ENCODE data around the gene TROAP. TPM values are rescaled to one million over a fixed set of nuclear protein-coding genes. Genes with fewer than 3 reads are reported as not detected.

Gene TROAP
- total and polyA plus RNA-seq, 9 of the 15 experiments (the other 6 are each of a cell fraction or from before 2014, with no cell fraction given), result 46.4 to 171 (median 59.8) TPM

DNA sequence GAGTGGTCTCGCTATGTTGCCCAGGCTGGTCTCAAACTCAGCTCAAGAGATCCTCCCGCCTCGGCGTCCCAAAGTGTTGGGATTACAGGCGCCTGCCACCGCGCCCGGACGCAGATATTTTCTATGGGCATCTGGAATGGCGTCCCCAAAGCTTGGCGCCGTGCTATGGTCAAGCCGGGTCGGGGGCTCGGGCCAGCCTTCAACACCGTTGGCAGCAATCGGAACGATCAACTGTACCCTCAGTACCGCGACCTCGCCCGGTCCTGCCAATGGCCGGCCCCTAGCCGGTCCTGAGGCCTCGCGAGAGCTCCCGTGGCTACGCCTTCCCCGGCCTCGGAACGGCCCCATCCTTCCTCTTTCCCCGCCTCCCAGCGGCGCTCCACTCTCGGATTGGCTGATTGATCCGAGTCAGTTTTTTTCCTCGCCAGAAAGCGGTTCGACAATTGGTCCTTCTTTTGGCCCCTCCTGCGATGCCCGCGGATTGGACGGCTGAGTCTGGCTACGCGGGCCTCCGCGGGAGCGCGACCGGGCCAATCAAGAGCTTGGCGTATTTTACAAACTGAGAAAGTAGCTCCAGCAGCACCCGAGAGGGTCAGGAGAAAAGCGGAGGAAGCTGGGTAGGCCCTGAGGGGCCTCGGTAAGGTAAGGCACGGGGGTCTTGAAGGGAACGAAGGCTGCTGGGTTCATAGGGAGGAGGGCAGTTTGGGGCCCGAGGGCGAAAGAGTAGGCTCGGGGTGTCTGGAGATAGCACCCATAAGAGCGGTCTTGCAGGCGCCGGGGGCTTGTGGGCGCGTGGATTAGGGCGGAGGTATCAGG lies at the start of gene TROAP (continued):
- TF ChIP-seq, protein P1, sequence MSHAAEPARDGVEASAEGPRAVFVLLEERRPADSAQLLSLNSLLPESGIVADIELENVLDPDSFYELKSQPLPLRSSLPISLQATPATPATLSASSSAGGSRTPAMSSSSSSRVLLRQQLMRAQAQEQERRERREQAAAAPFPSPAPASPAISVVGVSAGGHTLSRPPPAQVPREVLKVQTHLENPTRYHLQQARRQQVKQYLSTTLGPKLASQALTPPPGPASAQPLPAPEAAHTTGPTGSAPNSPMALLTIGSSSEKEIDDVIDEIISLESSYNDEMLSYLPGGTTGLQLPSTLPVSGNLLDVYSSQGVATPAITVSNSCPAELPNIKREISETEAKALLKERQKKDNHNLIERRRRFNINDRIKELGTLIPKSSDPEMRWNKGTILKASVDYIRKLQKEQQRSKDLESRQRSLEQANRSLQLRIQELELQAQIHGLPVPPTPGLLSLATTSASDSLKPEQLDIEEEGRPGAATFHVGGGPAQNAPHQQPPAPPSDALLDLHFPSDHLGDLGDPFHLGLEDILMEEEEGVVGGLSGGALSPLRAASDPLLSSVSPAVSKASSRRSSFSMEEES (CRISPR knock-in tag; IDR thresholded peaks at IDR 0.05), result no peak
- TF ChIP-seq PCBP1 (IDR thresholded peaks at IDR 0.05; ENCODE audit: low read depth, low read length, poor library complexity, severe bottlenecking) (peak; percentile 53), ZNF324 (CRISPR knock-in tag; IDR thresholded peaks at IDR 0.05) (no peak), ZNF436 (CRISPR knock-in tag; IDR thresholded peaks at IDR 0.05) (no peak), CHCHD3 (CRISPR knock-in tag; IDR thresholded peaks at IDR 0.05) (no peak), YBX1 (IDR thresholded peaks at IDR 0.05) (no peak), PRMT5 (CRISPR knock-in tag; IDR thresholded peaks at IDR 0.05) (no peak), MAFG (tag; conservative IDR thresholded peaks at IDR 0.05) (no peak), SOX6 (IDR thresholded peaks at IDR 0.05) (no peak), ZNF12 (CRISPR knock-in tag; IDR thresholded peaks at IDR 0.05) (no peak), ZNF75A (CRISPR knock-in tag; IDR thresholded peaks at IDR 0.05) (no peak), KAT8 (IDR thresholded peaks at IDR 0.05; ENCODE audit: low read depth) (no peak), NFIC (IDR thresholded peaks at IDR 0.05) (peak; percentile 2; the same call in 1 of the 2 replicates)
- TF ChIP-seq, protein P2, sequence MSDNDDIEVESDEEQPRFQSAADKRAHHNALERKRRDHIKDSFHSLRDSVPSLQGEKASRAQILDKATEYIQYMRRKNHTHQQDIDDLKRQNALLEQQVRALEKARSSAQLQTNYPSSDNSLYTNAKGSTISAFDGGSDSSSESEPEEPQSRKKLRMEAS (CRISPR knock-in tag; IDR thresholded peaks at IDR 0.05), result no peak
- TF ChIP-seq, protein P3, sequence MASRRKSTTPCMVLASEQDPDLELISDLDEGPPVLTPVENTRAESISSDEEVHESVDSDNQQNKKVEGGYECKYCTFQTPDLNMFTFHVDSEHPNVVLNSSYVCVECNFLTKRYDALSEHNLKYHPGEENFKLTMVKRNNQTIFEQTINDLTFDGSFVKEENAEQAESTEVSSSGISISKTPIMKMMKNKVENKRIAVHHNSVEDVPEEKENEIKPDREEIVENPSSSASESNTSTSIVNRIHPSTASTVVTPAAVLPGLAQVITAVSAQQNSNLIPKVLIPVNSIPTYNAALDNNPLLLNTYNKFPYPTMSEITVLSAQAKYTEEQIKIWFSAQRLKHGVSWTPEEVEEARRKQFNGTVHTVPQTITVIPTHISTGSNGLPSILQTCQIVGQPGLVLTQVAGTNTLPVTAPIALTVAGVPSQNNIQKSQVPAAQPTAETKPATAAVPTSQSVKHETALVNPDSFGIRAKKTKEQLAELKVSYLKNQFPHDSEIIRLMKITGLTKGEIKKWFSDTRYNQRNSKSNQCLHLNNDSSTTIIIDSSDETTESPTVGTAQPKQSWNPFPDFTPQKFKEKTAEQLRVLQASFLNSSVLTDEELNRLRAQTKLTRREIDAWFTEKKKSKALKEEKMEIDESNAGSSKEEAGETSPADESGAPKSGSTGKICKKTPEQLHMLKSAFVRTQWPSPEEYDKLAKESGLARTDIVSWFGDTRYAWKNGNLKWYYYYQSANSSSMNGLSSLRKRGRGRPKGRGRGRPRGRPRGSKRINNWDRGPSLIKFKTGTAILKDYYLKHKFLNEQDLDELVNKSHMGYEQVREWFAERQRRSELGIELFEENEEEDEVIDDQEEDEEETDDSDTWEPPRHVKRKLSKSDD (conservative IDR thresholded peaks at IDR 0.05; ENCODE audit: low read length), result no peak
- TF ChIP-seq, protein P4, sequence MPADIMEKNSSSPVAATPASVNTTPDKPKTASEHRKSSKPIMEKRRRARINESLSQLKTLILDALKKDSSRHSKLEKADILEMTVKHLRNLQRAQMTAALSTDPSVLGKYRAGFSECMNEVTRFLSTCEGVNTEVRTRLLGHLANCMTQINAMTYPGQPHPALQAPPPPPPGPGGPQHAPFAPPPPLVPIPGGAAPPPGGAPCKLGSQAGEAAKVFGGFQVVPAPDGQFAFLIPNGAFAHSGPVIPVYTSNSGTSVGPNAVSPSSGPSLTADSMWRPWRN (IDR thresholded peaks at IDR 0.05; ENCODE audit: low read depth), result no peak
- TF ChIP-seq, protein P5, sequence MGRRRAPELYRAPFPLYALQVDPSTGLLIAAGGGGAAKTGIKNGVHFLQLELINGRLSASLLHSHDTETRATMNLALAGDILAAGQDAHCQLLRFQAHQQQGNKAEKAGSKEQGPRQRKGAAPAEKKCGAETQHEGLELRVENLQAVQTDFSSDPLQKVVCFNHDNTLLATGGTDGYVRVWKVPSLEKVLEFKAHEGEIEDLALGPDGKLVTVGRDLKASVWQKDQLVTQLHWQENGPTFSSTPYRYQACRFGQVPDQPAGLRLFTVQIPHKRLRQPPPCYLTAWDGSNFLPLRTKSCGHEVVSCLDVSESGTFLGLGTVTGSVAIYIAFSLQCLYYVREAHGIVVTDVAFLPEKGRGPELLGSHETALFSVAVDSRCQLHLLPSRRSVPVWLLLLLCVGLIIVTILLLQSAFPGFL (CRISPR knock-in tag; IDR thresholded peaks at IDR 0.05), result no peak
- TF ChIP-seq, protein P6, sequence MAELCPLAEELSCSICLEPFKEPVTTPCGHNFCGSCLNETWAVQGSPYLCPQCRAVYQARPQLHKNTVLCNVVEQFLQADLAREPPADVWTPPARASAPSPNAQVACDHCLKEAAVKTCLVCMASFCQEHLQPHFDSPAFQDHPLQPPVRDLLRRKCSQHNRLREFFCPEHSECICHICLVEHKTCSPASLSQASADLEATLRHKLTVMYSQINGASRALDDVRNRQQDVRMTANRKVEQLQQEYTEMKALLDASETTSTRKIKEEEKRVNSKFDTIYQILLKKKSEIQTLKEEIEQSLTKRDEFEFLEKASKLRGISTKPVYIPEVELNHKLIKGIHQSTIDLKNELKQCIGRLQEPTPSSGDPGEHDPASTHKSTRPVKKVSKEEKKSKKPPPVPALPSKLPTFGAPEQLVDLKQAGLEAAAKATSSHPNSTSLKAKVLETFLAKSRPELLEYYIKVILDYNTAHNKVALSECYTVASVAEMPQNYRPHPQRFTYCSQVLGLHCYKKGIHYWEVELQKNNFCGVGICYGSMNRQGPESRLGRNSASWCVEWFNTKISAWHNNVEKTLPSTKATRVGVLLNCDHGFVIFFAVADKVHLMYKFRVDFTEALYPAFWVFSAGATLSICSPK (IDR thresholded peaks at IDR 0.05; ENCODE audit: borderline replicate concordance), result no peak

All from K562 (cell line).